Stimulated activated CD4-positive, alpha-beta T cell treated with anti-CD3 and anti-CD28 coated beads, Interleukin-12 subunit alpha, Interleukin-12 subunit beta, amount 100 ng/mL, for 24 hours (primary cell): ENCODE results near the gene PTPMT1.
"Not testable (repeated sequence)": the region's sequence is repeated elsewhere in the genome, so short reads cannot be mapped to it uniquely, and the experiment has no call there.

Experiments
- DNase-seq, 2 experiments: peaks; one replicate each; pipeline ENCODE4 v3.0.0-alpha.2; 2020; ENCODE audit warnings: low read depth in 2 of 2

PTPMT1 gene

DNA sequence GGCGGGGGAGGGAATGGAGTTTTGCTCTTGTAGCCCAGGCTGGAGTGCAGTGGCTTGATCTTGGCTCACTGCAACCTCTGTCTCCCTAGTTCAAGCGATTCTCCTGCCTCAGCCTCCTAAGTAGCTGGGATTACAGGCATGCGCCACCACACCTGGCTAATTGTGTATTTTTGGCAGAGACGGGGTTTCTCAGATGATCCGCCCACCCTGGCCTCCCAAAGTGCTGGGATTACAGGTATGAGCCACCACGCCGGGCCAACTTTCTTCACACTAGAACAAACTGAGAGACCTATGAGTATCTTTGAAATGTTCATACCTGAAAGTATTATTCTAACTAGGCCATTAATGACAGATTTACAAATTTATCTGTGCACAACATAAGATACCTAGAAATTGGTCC is 19.1 kb upstream of the PTPMT1 start:
- DNase-seq = not testable (repeated sequence)

DNA sequence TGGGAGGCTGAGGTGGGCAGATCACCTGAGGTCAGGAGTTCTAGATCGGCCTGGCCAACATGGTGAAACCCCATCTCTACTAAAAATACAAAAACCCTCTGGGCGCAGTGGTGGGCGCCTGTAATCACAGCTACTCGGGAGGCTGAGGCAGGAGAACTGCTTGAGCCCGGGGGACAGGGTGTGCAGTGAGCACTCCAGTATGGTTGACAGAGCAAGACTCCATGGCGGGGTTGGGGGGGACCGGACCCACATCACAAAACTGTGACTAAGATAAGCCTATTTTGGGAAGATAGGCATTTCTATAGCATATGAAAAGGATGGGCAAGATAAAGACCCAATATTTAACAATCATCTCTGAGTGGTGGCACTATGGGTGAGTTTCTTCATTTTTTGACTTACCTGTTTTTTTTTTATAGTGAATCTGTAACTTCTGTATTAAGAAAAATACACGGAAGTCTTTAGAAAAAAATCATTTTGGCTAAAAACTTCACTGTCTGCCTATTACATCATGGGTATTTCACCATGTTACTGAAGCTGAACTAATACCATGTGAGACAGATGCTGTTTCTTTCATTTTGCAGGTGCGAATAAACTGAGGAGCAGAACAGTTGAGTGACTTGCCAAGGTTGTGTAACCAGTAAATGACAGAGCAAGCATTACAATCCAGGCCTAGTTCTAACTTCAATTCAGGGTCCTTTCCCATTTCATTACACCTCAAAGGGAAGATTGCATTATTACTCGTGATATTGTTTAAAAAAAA is 14.9 kb upstream of the PTPMT1 start:
- no peak for DNase-seq

DNA sequence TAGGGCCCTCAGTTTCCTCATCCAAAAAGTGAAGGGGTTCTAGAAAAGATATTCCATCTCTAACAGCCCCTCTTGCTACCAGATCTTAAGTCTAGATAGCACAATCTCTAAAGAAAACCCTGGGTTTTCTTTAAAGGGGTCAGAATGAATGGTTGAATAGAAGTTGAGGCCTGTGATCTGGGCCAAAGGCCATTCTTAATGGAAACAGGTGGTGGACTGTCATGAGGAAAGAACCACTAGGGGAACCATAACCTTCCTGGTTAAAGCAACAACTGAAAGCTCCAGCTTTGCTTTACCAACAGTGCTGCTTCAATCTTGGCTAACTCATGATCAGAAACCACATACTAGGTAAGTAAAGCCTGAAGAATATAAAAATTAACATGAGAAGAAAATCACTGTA is 14.3 kb upstream of the PTPMT1 start:
- no peak for DNase-seq

DNA sequence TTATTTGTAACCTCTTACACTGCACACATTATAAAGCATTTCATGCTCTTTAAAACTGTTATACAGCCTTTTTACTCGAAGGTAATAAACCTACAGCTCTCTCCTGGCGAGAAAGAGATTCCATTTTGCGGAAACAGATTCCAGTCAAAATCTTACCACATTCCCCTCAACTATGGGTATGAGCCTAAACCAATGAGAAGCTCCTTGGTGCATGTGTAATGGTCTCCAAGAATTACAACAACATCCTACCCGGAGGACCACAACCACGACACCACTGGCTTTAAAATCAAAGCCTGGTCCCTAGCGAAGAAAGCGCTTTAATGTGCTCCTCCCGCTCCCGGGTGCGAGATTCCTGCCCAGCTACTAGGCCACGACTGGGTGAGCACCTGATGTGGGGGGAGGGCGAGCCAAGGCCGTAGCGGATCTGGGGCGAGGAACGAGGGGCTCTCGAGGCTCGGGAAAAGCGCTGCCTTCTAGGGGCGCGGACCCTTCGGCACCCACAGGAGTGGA is 13.3 kb upstream of the PTPMT1 start:
- peak in 1 of 2 experiments; percentile 7 for DNase-seq

DNA sequence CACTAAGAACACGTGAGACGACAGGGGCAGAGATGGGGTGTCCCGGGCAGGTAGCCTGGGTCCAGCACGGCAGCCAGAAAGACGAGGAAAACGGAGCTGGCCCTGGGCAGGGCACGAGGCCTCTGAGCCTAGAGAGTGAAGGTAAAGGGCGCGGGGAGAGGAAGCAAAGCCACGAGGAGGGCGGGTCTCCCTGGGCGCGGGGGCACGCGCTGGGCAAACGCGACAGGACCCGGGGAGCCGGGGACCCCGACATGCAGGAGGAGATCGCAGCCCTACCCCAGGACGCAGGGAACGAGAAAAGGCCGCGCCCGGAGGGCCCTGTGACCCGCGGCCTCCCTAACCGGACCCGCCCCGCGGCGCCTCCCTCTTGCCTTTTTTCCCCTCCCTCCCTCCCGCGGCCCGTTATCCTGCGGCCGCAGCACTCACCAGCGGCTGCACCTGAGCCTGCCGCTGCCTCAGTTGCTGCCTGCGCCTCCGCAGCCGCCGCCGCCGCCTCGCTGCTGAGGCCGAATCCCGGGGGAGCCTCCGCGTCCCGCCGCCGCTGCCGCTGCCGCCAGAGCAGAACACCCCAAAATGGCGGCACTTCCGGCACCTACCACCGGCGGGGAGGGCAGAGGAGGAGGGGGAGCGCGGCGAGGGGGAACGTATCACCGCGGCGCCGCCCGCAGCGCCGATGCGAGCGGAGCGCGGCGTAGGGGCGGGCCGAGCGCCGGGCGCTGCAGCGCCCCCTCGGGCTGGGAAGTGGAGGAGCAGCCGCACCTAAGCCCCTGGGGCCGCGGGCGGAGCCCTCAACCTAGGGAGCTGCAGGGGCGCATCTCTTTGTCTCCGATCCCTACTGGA is 12.6 kb upstream of the PTPMT1 start, which contains the start of gene CELF1:
Gene CELF1 (minus strand): TSS at position 567 of the 840 bp plus-strand sequence. CDS start 53,609 bp downstream, outside the sequence.
- peak; percentile 86 for DNase-seq

- no peak for DNase-seq
Measured at GRCh38 chr11:47553406-47553743, 12.0 kb upstream of the PTPMT1 start.

DNA sequence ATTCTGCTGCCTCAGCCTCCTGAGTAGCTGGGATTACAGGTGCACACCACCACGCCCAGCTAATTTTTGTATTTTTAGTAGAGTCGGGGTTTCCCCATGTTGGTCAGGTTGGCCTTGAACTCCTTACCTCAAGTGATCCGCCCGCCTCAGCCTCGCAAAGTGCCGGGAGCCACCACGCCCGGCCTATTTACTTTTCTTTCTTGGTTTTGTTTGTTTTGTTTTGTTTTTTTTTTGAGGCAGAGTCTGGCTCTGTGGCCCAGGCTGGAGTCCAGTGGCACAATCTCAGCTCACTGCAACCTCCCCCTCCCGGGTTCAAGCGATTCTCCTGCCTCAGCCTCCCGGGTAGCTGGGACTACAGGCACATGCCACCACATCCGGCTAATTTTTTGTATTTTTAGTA is 8.4 kb upstream of the PTPMT1 start:
- not testable (repeated sequence) for DNase-seq

DNA sequence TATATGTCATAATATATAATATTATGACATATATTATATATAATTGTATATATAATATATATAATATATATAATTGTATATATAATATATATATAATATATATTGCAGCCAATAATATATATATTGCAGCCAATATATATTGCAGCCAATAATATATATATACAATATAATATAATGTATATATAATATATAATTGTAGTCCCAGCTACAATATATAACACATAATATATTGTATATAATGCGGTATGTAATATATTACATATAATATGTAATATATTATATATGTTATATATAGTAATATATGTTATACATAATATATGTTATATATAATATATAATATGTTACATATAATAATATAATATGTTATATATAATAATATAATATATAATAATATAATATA is 6.7 kb upstream of the PTPMT1 start:
- DNase-seq = no peak

- no peak for DNase-seq
Measured at GRCh38 chr11:47560426-47560825, 5.0 kb upstream of the PTPMT1 start.

DNA sequence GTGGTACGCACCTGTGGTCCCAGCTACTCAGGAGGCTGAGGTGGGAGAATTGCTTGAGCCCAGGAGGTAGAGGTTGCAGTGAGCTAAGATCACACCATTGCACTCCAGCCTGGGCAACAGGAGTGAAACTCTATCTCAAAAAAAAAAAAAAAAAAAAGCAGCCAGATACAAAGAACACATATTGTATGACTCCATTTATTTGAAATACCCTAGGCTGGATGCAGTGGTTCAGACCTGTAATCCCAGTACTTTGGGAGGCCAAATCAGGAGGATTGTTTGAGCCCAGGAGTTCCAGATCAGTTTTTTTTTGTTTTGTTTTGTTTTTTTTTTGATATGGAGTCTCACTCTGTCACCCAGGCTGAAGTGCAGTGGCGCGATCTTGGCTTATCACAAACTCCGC is 3.0 kb upstream of the PTPMT1 start:
- DNase-seq = not testable (repeated sequence)

DNA sequence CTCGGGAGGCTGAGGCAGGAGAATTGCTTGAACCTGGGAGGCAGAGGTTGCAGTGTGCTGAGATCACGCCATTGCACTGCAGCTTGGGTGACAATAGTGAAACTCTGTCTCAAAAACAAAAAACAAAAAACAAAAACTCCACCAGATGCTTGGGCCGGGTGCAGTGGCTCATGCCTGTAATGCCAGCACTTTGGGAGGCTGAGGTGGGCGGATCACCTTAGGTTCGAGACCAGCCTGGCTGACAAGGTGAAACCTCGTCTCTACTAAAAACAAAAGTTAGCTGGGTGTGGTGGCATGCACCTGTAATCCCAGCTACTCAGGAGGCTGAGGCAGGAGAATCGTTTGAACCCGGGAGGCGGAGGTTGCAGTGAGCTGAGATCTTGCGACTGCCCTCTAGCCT is 1.0 kb upstream of the PTPMT1 start:
- not testable (repeated sequence) for DNase-seq

GRCh38 chr11:47564933-47565339 is 463 bp upstream of the PTPMT1 start:
- no peak for DNase-seq

DNA sequence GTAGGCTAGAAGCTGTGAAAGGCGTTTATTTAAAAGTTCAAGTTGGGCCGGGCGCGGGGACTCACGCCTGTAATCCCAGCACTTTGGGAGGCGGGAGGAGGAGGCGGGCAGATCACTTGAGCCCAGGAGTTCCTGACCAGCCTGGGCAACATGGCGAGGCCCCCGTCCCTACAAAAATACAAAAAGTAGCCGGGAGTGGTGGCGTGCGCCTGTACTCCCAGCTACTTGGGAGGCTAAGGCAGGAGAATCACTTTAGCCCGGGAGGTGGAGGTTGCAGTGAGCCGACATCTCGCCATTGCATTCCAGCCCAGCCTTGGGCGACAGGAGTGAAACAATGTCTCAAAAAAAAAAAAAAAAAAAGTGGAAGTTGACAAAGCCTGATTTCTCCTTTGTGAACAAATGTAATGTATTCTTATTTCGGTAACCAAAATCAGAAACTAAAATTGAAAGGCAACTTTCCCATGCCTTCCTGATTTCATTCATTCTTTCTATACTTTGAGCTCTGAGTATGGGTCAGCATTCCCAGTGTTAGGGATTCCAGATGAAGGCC is 825 bp downstream of the PTPMT1 start:
- DNase-seq = no peak

GRCh38 chr11:47569646-47570045 is 4.2 kb downstream of the PTPMT1 start:
- DNase-seq = no peak

DNA sequence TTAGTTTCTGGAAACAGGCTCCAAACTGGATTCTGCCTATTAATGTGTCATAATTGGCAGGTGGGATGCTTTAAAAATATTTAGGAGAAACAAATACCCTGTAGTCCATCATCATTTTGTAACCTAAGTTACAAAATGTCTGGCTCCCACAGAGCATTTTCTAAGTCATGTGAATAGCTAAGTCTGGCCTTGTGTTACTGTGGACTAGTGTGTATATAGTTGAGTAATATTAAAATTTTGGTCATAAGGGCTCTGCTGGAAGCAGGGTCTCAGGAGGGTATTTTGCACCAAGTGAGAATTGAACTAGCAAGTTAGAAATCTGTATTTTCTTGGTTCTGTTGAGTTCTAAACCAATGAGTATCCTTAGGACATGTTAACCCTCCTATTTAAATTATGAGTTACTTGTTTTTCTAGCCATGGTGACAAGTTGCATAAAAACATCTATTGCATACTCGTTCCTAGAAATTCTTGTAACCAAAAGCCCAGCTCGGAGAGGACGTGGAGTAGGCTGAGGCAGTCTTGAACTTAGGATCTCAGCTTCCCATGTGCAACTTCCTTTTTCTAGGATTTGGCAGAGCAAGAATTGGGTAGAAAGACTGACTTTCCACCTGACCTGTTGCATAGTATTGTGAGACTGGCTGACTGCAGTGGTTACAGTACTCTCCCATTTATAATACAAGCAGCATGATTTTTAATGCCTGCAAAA is 5.4 kb downstream of the PTPMT1 start:
- DNase-seq = no peak

- DNase-seq = no peak
Measured at GRCh38 chr11:47571357-47571729, 5.9 kb downstream of the PTPMT1 start.

DNA sequence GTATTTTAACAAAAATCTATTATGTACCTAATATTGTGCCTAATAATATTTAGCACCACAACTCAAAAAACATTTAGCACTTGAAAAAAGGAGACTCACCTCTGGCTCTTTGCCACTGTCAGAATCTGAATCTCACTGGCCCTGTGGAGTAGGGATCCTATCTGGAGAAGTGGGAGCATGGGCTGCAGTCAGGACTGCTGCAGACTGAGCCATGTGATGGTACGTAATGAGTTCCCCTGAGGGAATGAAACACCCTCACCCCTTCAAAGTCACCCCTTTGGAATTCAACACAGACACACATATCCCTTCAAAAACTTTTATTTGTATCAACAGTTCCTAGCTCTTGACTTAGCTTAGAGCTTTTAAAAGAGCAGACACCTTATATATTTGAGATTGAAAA is 6.5 kb downstream of the PTPMT1 start:
- DNase-seq = no peak

DNA sequence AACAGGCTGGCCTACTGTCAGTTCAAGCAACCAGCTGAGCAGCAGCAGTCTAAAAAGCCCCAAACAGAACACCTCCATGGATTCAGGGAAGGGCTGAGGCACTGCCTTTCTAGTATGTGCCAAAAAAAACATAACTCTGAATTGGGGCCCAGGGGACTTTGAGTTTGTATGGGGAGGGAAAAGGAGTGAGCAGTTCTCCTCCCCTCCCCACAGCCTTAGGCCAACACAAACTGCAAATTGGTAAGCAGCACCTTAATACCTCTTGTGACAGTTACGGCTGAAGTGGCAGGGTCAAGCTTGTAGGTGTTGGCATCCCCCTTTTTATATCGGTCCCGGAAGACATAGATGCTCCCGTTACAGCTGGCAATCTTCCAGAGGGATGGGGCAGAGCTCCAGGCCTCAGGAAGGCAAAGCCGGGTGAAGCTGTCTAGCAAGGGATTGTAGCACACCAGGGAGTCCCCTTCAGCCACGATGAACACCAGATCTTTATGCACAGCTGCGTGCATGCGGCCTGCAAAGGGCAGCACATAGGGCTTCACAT is 7.4 kb downstream of the PTPMT1 start:
- no peak for DNase-seq

GRCh38 chr11:47573321-47573720 is 7.9 kb downstream of the PTPMT1 start:
- DNase-seq = no peak

DNA sequence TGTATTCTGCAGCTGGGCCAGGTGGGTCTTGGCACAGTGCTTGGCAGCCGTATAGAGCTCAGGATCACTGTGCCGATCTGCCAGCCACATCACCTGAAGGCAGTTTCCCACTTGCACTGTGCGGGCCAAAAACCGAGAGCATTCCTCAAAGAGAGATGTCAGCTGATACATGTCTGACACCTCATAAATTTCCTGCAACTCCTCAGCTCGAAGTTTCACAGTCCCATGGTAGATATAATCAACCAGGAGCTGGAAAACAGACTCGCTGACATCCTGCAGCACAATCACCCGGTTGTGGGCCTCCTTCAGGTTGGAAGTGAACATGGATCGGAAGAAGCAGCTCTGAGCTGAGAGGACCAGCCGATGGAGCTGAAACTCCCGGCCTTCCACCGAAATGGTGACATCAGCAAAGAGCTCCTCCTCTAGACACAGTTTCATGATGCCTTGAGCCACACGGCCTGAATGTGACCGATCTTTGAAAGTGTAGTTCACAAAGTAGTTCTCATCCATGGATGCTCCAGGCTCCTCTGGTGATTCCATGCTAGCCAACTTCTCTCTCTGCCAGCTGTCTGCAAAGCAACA is 12.2 kb downstream of the PTPMT1 start:
- DNase-seq = no peak
